Panc1 (cell line): ENCODE results near the gene ARHGEF26.

ENCODE experiments used
- POLR2AphosphoS5 ChIP-seq: IDR thresholded peaks from 2 replicates; pipeline ENCODE4 v1.6.1; 2012; ENCODE audit warnings: mild to moderate bottlenecking, low read depth, low read length, moderate library complexity
- TF ChIP-seq, protein P1 (sequence below): fragments of 450-650 bp; IDR thresholded peaks from 2 replicates; pipeline ENCODE4 v1.5.1; 2017; ENCODE audit warnings: mild to moderate bottlenecking
- TF ChIP-seq, protein P2 (sequence below), 2 experiments: IDR thresholded peaks; 2 replicates each; pipeline ENCODE4 v1.6.1; 2011 to 2012; ENCODE audit warnings: low read depth in 2 of 2, control low read depth in 1 of 2, low read length in 1 of 2, mild to moderate bottlenecking in 1 of 2, moderate library complexity in 1 of 2; ENCODE audit not compliant: insufficient read depth in 1 of 2

DNA sequence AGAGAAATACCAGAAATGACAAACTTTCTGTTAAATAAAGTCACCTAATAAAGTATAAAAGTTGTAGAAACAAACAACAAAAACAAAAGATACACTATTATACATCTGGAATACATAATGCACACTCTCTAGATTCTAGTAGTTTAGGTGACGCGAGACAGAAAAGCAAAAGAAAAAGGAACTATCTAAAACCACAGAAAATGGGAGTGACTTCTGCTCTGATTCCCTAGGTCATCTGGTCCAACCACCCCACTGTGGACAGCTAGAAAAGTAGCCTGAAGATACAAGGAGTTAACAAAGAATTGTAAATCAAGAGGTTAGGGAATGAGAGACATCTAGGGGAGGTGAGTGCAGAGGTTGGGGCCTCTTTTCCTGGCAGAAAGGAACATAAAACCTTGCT is 164.0 kb downstream of the ARHGEF26 start:
- TF ChIP-seq, protein P1, sequence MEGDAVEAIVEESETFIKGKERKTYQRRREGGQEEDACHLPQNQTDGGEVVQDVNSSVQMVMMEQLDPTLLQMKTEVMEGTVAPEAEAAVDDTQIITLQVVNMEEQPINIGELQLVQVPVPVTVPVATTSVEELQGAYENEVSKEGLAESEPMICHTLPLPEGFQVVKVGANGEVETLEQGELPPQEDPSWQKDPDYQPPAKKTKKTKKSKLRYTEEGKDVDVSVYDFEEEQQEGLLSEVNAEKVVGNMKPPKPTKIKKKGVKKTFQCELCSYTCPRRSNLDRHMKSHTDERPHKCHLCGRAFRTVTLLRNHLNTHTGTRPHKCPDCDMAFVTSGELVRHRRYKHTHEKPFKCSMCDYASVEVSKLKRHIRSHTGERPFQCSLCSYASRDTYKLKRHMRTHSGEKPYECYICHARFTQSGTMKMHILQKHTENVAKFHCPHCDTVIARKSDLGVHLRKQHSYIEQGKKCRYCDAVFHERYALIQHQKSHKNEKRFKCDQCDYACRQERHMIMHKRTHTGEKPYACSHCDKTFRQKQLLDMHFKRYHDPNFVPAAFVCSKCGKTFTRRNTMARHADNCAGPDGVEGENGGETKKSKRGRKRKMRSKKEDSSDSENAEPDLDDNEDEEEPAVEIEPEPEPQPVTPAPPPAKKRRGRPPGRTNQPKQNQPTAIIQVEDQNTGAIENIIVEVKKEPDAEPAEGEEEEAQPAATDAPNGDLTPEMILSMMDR: no peak
- TF ChIP-seq, protein P2, sequence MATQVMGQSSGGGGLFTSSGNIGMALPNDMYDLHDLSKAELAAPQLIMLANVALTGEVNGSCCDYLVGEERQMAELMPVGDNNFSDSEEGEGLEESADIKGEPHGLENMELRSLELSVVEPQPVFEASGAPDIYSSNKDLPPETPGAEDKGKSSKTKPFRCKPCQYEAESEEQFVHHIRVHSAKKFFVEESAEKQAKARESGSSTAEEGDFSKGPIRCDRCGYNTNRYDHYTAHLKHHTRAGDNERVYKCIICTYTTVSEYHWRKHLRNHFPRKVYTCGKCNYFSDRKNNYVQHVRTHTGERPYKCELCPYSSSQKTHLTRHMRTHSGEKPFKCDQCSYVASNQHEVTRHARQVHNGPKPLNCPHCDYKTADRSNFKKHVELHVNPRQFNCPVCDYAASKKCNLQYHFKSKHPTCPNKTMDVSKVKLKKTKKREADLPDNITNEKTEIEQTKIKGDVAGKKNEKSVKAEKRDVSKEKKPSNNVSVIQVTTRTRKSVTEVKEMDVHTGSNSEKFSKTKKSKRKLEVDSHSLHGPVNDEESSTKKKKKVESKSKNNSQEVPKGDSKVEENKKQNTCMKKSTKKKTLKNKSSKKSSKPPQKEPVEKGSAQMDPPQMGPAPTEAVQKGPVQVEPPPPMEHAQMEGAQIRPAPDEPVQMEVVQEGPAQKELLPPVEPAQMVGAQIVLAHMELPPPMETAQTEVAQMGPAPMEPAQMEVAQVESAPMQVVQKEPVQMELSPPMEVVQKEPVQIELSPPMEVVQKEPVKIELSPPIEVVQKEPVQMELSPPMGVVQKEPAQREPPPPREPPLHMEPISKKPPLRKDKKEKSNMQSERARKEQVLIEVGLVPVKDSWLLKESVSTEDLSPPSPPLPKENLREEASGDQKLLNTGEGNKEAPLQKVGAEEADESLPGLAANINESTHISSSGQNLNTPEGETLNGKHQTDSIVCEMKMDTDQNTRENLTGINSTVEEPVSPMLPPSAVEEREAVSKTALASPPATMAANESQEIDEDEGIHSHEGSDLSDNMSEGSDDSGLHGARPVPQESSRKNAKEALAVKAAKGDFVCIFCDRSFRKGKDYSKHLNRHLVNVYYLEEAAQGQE (IDR thresholded peaks at IDR 0.05; ENCODE audit: insufficient read depth in 1 of 2, low read depth in 2 of 2, low read length in 1 of 2): no peak
- no peak for TF ChIP-seq POLR2AphosphoS5
